Fibroblast of mammary gland (primary cell): ENCODE results near the gene RRAS2.
"Not testable (repeated sequence)": the region's sequence is repeated elsewhere in the genome, so short reads cannot be mapped to it uniquely, and the experiment has no call there.

ENCODE experiments used
- DNase-seq: peaks from one replicate; pipeline ENCODE4 v3.0.0-alpha.2; 2010; ENCODE audit warnings: low read depth
- H3K4me3 ChIP-seq: 2 replicates; pipeline ENCODE4 v1.5.1; 2011; ENCODE audit warnings: low read depth, mild to moderate bottlenecking, low read length, moderate library complexity; ENCODE audit not compliant: control insufficient read depth
- TF ChIP-seq, protein P1 (sequence below): conservative IDR thresholded peaks from 2 replicates; pipeline ENCODE4 v1.5.1; 2011; ENCODE audit warnings: low read depth, low read length, inconsistent platforms; ENCODE audit not compliant: control insufficient read depth, insufficient read depth

RRAS2 gene

DNA sequence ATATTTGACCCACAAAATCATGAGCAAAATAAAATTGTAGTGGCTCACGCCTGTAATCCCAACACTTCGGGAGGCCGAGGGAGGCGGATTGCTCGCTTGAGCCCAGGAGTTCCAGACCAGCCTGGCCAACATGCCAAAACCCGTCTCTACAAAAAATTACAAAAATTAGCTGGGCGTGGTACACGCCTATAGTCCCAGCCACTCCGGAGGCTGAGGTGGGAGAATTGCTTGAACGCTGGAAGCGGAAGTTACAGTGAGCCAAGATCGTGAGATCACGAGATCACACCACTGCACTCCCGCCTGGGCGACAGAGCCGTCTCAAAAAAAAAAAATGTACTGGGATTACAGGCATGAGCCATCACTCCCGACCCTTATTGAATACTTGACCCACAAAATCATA is 2.0 kb upstream of the RRAS2 start:
- TF ChIP-seq, protein P1, sequence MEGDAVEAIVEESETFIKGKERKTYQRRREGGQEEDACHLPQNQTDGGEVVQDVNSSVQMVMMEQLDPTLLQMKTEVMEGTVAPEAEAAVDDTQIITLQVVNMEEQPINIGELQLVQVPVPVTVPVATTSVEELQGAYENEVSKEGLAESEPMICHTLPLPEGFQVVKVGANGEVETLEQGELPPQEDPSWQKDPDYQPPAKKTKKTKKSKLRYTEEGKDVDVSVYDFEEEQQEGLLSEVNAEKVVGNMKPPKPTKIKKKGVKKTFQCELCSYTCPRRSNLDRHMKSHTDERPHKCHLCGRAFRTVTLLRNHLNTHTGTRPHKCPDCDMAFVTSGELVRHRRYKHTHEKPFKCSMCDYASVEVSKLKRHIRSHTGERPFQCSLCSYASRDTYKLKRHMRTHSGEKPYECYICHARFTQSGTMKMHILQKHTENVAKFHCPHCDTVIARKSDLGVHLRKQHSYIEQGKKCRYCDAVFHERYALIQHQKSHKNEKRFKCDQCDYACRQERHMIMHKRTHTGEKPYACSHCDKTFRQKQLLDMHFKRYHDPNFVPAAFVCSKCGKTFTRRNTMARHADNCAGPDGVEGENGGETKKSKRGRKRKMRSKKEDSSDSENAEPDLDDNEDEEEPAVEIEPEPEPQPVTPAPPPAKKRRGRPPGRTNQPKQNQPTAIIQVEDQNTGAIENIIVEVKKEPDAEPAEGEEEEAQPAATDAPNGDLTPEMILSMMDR, result no peak
- DNase-seq, result no peak
- H3K4me3 ChIP-seq, result no peak overlapping the region

DNA sequence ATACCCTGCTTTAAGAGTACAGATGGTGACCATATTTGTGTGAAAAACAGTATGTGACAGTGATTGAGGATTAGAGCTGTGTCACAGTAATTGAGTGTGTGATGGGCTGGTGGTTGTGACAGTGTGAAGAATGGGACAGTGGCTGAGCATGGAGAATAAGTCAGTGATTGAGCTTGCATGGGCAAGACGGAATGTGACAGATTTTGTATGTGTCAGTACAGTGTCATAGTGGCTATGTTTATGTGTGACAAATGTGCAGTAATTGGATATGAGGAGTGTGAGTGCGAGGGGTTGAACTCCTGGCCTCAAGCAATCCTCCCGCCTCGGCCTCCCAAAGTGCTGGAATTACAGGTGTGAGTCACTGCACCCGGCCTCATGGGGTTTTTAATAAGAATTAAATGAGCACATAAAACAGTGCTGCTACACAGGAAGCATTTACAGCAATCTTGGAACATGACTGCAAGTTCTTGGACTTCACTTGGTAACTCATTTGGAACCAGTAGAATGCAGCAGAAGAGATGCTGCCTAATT is 583 bp upstream of the RRAS2 start:
- DNase-seq, result peak; percentile 45
- TF ChIP-seq, protein P1, result no peak
- peak overlapping the region; percentile 71 for H3K4me3 ChIP-seq

DNA sequence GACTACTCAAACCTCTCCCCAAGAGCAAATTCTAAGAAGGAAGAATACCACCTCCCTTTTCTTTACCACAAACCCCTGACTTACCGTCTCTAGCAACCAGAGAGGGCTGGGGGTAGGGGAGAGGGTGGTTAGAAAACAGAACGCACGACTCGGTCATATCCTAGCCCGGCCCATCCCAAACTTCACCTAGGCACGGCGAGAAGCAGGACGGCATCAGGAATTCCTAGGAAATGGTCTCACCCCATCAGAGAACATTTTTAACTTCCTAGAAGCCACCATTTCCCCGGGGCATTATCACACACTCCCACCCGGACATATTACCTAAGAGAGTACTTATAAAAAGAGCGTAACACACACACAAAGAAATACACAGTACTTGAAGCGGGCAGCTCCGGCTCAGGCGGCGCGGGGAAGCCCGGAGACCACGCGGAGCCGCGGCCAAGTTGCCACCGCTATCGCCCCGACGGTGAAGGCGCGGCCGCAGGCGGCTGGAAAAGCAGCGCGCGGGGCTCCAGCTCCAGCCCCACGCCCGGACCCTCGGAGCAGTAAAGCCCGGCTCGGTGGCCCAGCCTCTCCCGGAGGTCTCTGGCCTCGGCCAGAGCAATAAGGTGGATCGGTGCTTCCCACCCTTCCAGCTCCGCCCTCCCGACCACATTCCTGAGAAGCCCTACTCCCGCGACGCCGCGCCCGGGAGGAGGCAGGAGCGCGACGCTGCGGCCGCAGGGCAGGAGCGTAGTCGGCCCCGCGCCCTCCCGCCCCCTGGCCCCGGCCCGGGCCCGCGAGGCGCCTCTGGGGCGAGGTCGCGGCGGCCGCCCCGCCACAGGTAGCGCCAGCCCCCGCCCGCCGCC is 878 bp downstream of the RRAS2 start:
- TF ChIP-seq, protein P1, result no peak
- peak overlapping the region; percentile 71 for H3K4me3 ChIP-seq
- DNase-seq, result peak; percentile 41

DNA sequence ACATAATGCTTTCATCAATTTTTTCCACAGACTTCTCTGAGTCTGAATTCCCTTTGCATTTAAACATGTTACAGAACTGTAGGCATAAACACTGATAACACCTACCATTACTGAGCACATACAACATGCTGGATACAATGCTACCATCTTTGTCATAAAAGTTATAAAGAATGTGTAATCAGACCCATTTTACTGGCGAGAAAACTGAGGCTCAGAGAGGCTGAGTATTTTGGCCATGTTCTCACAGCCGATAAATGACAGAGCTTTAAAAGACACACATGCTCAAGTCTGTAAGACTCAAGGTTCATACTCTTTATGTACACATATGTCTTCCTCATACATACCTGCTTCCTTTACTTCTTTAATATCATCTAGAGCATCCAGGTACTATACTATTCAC is 2.6 kb downstream of the RRAS2 start:
- DNase-seq, result no peak
- H3K4me3 ChIP-seq, result no peak overlapping the region
- TF ChIP-seq, protein P1, result no peak

DNA sequence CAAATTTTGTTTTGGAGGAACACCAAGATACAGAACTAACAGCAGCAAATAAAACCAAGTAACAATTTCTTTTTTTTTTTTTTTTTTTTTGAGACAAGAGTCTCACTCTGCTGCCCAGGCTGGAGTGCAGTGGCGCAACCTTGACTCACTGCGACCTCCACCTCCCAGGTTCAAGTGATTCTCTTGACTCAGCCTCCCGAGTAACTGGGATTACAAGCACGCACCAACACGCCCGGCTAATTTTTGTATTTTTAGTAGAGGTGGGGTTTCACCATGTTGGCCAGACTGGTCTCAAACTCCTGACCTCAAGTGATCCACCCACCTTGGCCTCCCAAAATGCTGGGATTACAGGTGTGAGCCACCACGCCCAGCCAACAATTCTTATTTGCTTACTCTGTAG is 4.4 kb downstream of the RRAS2 start:
- not testable (repeated sequence) for H3K4me3 ChIP-seq
- peak; percentile 23 for DNase-seq

DNA sequence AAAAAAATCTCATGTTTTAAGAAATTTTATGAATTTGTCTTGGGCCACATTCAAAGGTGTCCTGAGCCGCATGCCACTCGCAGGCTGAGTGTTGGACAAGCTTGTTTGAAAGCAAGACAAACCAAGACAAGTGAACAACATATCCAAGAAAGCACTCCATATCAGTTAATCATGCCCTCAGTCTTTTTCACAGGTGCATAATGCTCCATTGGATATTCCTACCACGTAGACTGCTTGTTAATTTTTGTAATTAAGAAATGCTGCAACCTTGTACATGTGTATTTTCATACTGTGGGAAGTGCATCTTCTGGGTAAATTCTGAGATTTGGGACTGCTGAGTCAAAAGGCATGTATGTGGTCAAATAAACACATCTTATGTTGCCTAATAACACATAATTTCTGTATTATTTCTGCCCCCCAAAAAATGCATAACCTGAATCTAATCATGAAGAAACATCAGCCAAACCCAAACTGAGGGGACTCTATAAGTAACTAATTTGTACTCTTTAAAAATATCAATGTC is 8.2 kb downstream of the RRAS2 start:
- DNase-seq, result no peak

DNA sequence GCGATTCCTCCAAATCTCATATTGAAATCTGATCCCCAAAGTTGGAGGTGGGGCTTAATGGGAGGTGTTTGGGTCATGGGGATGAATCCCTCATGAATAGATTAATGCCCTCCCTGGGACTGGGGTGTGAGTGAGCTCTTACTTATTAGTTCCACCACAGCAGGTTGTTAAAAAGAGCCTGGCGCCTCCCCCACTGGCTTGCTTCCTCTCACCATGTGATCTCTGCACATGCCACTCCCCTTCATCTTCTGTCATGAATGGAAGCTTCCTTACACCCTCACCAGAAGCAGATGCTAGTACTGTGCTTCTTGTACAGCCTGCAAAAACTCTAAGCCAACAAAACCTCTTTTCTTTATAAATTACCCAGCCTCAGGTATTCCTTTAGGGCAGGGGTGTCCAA is 8.8 kb downstream of the RRAS2 start:
- H3K4me3 ChIP-seq, result no peak overlapping the region
- TF ChIP-seq, protein P1, result no peak
- DNase-seq, result no peak

More for the DNA sequence above, 8.2 kb downstream of the RRAS2 start:
- no peak overlapping the region for H3K4me3 ChIP-seq
- TF ChIP-seq, protein P1, result no peak
